WTC11 (cell line): ENCODE data around the gene TBX4. TPM values are rescaled to one million over a fixed set of nuclear protein-coding genes. Genes with fewer than 3 reads are reported as not detected.

ENCODE experiments used
- ATAC-seq: fragments of 200-7000 bp; cut with Tn5 transposase; 2 replicates; pipeline ENCODE4 v1.10.0; 2021; ENCODE audit warnings: mild to moderate bottlenecking, moderate library complexity
- CTCF ChIA-PET: fragments of 300-600 bp; sonication (Branson Sonifier 250); formaldehyde crosslinking; loops from one replicate; lab custom pipeline; 2021; ENCODE audit warnings: antibody characterized with exemption; lab: Charles Lee
- POLR2A ChIA-PET: fragments of 350-600 bp; sonication (Branson Sonifier 250); formaldehyde crosslinking; loops from one replicate; lab custom pipeline; 2021; ENCODE audit warnings: antibody characterized with exemption; lab: Charles Lee
- DNase-seq: peaks from one replicate; pipeline ENCODE4 v3.0.0; 2021; ENCODE audit warnings: low spot score
- H3K27ac Mint-ChIP-seq: 2 replicates; pipeline ENCODE4 v1.8.0; 2021; ENCODE audit warnings: mixed read lengths
- H3K27me3 Mint-ChIP-seq: 2 replicates; pipeline ENCODE4 v1.8.0; 2021; ENCODE audit warnings: low read depth, mild to moderate bottlenecking, moderate library complexity, mixed read lengths
- H3K36me3 Mint-ChIP-seq: 2 replicates; pipeline ENCODE4 v1.8.0; 2021; ENCODE audit warnings: mixed read lengths
- H3K4me1 Mint-ChIP-seq: 2 replicates; pipeline ENCODE4 v1.8.0; 2022; ENCODE audit warnings: mixed read lengths
- H3K4me3 Mint-ChIP-seq: 2 replicates; pipeline ENCODE4 v1.8.0; 2021; ENCODE audit warnings: mild to moderate bottlenecking, moderate library complexity, mixed read lengths
- H3K9me3 Mint-ChIP-seq: 2 replicates; pipeline ENCODE4 v1.8.0; 2021; ENCODE audit warnings: mixed read lengths
- CREB1 ChIP-seq: sonication (generic); formaldehyde crosslinking; IDR thresholded peaks from 2 replicates; pipeline ENCODE4 v1.8.0; 2023; ENCODE audit warnings: mild to moderate bottlenecking, missing genetic modification reagents
- EMX1 ChIP-seq: fragments of 250-450 bp; sonication (Bioruptor Pico); IDR thresholded peaks from 2 replicates; pipeline ENCODE4 v1.8.0; 2021; ENCODE audit warnings: mild to moderate bottlenecking
- HMGA2 ChIP-seq: fragments of 250-450 bp; sonication (Bioruptor Pico); IDR thresholded peaks from 2 replicates; pipeline ENCODE4 v1.4.0; 2021; ENCODE audit warnings: mild to moderate bottlenecking, moderate library complexity
- TEAD1 ChIP-seq: sonication (generic); formaldehyde crosslinking; IDR thresholded peaks from 2 replicates; pipeline ENCODE4 v1.8.0; 2022; ENCODE audit warnings: mild to moderate bottlenecking, missing genetic modification reagents
- total RNA-seq: library from RNA; stranded (reverse); gene quantifications from 3 replicates; pipeline ENCODE4 v1.2.3, GENCODE V29; 2021
- TF ChIP-seq, protein P1 (sequence below): fragments of 250-450 bp; sonication (Bioruptor Pico); IDR thresholded peaks from 2 replicates; pipeline ENCODE4 v1.9.0; 2021; ENCODE audit warnings: mild to moderate bottlenecking, borderline replicate concordance
- TF ChIP-seq, protein P2 (sequence below): sonication (generic); formaldehyde crosslinking; IDR thresholded peaks from 2 replicates; pipeline ENCODE4 v1.8.1; 2022; ENCODE audit warnings: low read depth, mild to moderate bottlenecking, moderate library complexity, missing genetic modification reagents, borderline replicate concordance
- TF ChIP-seq, protein P3 (sequence below): sonication (generic); formaldehyde crosslinking; conservative IDR thresholded peaks from 2 replicates; pipeline ENCODE4 v1.8.1; 2023; ENCODE audit warnings: mild to moderate bottlenecking, low read depth, missing genetic modification reagents, moderate library complexity
- TF ChIP-seq, protein P4 (sequence below): sonication (generic); formaldehyde crosslinking; IDR thresholded peaks from 2 replicates; pipeline ENCODE4 v1.8.1; 2022; ENCODE audit warnings: missing genetic modification reagents, borderline replicate concordance
- TF ChIP-seq, protein P5 (sequence below): sonication (generic); formaldehyde crosslinking; IDR thresholded peaks from 2 replicates; pipeline ENCODE4 v1.8.0; 2023; ENCODE audit warnings: missing genetic modification reagents
- TF ChIP-seq, protein P6 (sequence below): fragments of 250-450 bp; sonication (Bioruptor Pico); IDR thresholded peaks from 2 replicates; pipeline ENCODE4 v1.8.0; 2021; ENCODE audit warnings: mild to moderate bottlenecking
- TF ChIP-seq, protein P7 (sequence below): fragments of 250-450 bp; sonication (Bioruptor Pico); conservative IDR thresholded peaks from 2 replicates; pipeline ENCODE4 v1.9.0; 2021; ENCODE audit warnings: mild to moderate bottlenecking

Gene TBX4
- total RNA-seq, 1 experiment from 2014 or later: not detected

DNA sequence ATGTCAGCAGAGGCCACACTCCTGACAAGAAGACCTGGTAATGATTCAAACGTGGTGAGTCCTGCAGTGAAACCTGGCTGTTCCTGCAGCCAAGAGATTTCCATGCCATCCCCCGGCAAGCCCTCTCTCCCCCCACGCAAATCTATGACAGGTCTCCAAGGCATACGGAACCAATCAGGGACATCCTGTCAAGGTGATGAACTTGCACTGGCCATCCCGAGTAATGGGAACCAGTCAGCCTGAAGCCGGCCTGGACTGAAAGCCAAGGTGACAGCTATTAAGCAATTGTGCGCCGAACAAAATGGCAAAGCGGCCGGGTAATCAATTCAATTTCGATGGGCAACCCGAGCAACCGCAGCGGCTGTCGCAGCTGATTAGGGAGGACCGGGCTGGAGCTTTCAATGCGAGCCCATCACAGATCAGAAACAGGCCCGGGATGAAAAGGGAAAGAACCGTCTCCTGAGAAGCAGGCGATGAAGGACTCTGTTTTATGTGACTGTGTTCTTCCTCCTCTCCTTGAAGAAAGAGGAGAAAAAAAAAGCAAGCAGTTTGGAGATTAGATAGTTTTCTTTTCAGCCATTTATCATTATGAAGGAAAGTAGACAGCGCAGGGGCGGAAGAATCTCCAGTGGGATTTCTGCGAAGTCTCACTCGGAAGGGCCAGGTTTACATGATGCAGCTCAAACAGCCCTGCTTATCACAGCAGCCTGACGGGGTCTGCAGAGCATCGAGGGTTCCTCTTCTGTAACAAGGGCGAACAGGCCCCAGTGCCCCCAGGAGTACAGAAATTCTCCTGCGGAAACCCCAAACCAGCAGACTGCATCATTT lies 35.2 kb downstream of the TBX4 start (continued):
- TF ChIP-seq, protein P1, sequence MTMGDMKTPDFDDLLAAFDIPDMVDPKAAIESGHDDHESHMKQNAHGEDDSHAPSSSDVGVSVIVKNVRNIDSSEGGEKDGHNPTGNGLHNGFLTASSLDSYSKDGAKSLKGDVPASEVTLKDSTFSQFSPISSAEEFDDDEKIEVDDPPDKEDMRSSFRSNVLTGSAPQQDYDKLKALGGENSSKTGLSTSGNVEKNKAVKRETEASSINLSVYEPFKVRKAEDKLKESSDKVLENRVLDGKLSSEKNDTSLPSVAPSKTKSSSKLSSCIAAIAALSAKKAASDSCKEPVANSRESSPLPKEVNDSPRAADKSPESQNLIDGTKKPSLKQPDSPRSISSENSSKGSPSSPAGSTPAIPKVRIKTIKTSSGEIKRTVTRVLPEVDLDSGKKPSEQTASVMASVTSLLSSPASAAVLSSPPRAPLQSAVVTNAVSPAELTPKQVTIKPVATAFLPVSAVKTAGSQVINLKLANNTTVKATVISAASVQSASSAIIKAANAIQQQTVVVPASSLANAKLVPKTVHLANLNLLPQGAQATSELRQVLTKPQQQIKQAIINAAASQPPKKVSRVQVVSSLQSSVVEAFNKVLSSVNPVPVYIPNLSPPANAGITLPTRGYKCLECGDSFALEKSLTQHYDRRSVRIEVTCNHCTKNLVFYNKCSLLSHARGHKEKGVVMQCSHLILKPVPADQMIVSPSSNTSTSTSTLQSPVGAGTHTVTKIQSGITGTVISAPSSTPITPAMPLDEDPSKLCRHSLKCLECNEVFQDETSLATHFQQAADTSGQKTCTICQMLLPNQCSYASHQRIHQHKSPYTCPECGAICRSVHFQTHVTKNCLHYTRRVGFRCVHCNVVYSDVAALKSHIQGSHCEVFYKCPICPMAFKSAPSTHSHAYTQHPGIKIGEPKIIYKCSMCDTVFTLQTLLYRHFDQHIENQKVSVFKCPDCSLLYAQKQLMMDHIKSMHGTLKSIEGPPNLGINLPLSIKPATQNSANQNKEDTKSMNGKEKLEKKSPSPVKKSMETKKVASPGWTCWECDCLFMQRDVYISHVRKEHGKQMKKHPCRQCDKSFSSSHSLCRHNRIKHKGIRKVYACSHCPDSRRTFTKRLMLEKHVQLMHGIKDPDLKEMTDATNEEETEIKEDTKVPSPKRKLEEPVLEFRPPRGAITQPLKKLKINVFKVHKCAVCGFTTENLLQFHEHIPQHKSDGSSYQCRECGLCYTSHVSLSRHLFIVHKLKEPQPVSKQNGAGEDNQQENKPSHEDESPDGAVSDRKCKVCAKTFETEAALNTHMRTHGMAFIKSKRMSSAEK (CRISPR knock-in tag): no peak
- TF ChIP-seq, protein P2, sequence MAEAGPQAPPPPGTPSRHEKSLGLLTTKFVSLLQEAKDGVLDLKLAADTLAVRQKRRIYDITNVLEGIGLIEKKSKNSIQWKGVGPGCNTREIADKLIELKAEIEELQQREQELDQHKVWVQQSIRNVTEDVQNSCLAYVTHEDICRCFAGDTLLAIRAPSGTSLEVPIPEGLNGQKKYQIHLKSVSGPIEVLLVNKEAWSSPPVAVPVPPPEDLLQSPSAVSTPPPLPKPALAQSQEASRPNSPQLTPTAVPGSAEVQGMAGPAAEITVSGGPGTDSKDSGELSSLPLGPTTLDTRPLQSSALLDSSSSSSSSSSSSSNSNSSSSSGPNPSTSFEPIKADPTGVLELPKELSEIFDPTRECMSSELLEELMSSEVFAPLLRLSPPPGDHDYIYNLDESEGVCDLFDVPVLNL (CRISPR knock-in tag): no peak
- TF ChIP-seq, protein P3, sequence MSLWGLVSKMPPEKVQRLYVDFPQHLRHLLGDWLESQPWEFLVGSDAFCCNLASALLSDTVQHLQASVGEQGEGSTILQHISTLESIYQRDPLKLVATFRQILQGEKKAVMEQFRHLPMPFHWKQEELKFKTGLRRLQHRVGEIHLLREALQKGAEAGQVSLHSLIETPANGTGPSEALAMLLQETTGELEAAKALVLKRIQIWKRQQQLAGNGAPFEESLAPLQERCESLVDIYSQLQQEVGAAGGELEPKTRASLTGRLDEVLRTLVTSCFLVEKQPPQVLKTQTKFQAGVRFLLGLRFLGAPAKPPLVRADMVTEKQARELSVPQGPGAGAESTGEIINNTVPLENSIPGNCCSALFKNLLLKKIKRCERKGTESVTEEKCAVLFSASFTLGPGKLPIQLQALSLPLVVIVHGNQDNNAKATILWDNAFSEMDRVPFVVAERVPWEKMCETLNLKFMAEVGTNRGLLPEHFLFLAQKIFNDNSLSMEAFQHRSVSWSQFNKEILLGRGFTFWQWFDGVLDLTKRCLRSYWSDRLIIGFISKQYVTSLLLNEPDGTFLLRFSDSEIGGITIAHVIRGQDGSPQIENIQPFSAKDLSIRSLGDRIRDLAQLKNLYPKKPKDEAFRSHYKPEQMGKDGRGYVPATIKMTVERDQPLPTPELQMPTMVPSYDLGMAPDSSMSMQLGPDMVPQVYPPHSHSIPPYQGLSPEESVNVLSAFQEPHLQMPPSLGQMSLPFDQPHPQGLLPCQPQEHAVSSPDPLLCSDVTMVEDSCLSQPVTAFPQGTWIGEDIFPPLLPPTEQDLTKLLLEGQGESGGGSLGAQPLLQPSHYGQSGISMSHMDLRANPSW (CRISPR knock-in tag): no peak
- TF ChIP-seq TEAD1 (CRISPR knock-in tag) (no peak), CREB1 (CRISPR knock-in tag) (no peak)
- TF ChIP-seq, protein P4, sequence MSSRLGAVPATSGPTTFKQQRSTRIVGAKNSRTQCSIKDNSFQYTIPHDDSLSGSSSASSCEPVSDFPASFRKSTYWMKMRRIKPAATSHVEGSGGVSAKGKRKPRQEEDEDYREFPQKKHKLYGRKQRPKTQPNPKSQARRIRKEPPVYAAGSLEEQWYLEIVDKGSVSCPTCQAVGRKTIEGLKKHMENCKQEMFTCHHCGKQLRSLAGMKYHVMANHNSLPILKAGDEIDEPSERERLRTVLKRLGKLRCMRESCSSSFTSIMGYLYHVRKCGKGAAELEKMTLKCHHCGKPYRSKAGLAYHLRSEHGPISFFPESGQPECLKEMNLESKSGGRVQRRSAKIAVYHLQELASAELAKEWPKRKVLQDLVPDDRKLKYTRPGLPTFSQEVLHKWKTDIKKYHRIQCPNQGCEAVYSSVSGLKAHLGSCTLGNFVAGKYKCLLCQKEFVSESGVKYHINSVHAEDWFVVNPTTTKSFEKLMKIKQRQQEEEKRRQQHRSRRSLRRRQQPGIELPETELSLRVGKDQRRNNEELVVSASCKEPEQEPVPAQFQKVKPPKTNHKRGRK (CRISPR knock-in tag): no peak

DNA sequence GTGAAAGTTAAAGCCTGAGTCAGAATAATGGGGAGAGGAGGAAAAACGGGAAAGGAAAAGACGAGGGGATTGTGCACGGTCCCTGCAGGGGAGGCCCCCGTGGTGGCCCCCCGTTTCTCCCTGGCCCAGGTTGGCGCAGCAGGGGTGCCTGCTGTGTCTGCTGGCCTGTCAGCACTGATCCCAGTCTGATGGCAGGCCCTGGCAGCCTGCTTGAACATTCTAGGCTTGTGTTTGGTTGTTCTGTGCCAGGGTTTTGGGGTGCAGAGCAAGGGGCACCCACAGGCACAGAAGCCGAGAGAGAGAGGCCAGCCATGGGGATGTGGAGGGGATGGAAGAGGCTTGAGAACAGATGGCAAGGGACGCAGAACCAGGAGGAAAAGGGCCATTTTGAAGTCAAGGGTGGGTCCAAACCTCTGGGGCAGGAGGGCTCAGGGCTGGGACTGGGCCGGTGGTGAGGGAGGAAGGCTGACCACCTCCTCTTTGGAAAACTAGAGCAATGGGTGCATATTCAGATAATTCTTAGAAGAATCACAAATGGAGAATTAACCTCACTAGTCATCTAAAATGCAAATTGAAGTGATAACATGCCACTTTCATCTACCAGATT lies 35.9 kb downstream of the TBX4 start:
- ATAC-seq (no peak), DNase-seq (no peak)
- no peak overlapping the region for H3K27ac Mint-ChIP-seq
- H3K4me1 Mint-ChIP-seq: peaks cover 9% of the 10 kb centered on the region
- no peaks in the 10 kb centered on the region for H3K27me3 Mint-ChIP-seq
- CTCF ChIA-PET: no interaction called here
- no peaks in the 10 kb centered on the region for H3K9me3 Mint-ChIP-seq
- POLR2A ChIA-PET: interaction anchor here (0.9 kb wide), 1 partner anchor 19 kb away, joined by 3 read pairs; no protein-coding TSS in a partner anchor
- TF ChIP-seq, protein P5, sequence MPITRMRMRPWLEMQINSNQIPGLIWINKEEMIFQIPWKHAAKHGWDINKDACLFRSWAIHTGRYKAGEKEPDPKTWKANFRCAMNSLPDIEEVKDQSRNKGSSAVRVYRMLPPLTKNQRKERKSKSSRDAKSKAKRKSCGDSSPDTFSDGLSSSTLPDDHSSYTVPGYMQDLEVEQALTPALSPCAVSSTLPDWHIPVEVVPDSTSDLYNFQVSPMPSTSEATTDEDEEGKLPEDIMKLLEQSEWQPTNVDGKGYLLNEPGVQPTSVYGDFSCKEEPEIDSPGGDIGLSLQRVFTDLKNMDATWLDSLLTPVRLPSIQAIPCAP (CRISPR knock-in tag): no peak
- TF ChIP-seq, protein P1 (CRISPR knock-in tag): no peak
- TF ChIP-seq, protein P6, sequence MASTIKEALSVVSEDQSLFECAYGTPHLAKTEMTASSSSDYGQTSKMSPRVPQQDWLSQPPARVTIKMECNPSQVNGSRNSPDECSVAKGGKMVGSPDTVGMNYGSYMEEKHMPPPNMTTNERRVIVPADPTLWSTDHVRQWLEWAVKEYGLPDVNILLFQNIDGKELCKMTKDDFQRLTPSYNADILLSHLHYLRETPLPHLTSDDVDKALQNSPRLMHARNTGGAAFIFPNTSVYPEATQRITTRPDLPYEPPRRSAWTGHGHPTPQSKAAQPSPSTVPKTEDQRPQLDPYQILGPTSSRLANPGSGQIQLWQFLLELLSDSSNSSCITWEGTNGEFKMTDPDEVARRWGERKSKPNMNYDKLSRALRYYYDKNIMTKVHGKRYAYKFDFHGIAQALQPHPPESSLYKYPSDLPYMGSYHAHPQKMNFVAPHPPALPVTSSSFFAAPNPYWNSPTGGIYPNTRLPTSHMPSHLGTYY (CRISPR knock-in tag): no peak
- TF ChIP-seq EMX1 (no peak), HMGA2 (CRISPR knock-in tag) (no peak)
- TF ChIP-seq, protein P7, sequence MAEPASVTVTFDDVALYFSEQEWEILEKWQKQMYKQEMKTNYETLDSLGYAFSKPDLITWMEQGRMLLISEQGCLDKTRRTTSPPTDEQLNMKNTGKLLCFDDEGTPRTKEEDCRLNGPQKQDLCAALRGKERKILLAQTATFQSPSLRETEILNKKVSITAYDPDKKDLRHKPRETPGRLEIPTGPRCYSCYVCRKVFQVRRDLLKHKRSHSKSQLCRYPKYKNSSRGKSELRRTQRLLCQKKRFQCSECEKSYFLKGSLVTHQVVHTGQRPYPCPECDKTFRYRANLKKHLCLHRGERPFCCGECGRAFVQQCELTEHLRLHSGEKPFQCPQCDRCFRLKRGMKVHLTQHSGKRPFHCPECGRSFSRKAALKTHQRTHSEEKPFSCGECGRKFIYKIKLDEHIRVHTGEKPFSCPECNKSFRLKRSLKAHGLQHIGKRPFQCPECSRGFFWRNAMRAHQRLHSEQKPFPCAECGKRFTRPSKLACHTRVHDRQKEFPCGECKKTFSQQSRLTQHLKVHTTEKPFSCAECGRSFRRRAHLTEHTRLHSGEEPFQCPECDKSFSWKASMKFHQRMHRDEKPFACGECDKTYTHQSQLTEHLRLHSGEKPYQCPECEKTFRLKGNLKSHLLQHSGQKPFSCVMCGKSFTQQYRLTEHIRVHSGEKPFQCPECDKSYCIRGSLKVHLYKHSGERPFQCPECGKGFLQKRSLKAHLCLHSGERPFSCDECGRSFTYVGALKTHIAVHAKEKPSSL (CRISPR knock-in tag): no peak
- no peaks in the 10 kb centered on the region for H3K36me3 Mint-ChIP-seq
- no peak overlapping the region for H3K4me3 Mint-ChIP-seq
